ENCODE results near the gene KLK13.

GRCh38 chr19:51009061-51009891 lies 55.6 kb downstream of the KLK13 start:
- TF ChIP-seq CTCF (IDR thresholded peaks at IDR 0.05) (no peak), EZH2 (IDR thresholded peaks at IDR 0.05) (no peak), EZH2phosphoT487 (IDR thresholded peaks at IDR 0.05) (no peak)

Data from neural progenitor cell (in vitro differentiated cells).